RKO (cell line): ENCODE data around the gene CIB1.
"Not testable (repeated sequence)": the region's sequence is repeated elsewhere in the genome, so short reads cannot be mapped to it uniquely, and the experiment has no call there.

Experiments
- DNase-seq: peaks from one replicate; pipeline ENCODE4 v3.0.0-alpha.2; 2016; ENCODE audit warnings: low spot score

The CIB1 gene

DNA sequence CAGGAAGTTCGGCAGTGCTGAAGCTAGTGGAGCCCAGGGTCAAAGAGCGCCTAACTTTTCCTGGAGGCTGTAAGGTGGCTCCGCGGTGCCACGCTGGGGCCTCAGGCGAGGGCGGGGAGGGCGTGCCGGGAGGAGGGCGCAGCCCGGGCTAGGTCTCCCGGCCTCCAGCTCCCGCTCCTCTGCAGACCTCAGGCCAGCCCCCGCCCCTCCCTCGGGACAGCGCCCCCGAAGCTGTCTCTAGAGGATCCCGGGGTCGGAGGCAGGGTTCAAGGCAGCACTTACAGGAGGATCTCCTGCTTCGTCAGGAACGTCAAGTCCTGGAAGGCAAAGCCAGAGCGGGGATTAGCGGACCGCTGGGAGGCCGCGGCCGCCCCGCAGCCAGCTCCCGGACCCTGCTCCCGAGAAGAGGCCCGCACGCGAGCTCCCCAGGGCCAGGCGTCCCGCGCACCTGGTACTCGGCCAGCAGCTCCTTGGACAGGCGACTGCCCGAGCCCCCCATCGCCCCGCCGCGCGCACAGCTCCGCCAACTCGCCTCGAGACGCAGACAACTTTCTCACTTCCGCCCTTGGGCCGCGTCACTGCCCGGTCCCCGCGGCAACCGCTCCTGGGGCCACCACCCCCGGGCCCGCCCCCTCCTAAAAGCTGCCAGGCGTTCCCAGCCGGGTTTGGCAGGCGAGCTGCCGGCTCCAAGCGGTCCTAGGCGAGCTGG lies at the start of gene CIB1:
Gene CIB1 (minus strand): TSS at position 555 of the 709 bp plus-strand sequence. CDS start 56 bp downstream, at position 499.
- peak; percentile 97 for DNase-seq

DNA sequence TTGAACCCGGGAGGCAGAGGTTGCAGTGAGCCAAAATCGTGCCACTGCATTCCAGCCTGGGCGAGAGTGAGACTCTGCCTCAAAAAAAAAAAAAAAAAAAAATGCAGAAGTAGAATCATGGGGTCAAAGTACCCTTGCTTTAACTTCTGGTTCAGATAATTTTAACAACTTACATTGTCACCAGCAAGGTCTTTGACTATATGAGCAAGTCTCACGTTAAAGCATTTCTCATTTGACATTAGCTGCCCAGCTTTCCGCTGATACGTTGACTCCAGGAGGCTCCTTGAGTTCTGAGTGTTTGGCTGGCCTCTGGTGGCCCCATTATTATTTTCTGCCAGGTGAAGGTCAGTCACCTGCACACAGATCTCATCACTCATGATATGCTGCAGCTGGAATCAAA lies 47.9 kb upstream of the CIB1 start:
- not testable (repeated sequence) for DNase-seq

DNA sequence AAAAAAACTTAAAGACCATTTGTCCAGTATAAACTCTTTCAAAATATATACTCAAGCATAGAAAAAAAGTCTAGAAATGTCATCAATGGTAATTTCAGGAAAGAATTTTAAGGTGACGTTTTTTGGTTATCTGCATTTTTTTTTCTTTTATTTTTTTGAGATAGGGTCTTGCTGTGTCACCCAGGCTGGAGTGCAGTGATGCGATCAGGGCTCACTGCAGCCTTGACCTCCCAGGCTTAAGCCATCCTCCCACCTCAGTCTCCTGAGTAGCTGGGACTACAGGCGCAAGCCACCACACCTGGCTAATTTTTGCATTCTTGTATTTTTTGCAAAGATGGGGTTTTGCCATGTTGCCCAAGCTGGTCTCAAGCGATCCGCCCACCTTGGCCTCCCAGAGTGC lies 47.0 kb upstream of the CIB1 start:
- DNase-seq: not testable (repeated sequence)

DNA sequence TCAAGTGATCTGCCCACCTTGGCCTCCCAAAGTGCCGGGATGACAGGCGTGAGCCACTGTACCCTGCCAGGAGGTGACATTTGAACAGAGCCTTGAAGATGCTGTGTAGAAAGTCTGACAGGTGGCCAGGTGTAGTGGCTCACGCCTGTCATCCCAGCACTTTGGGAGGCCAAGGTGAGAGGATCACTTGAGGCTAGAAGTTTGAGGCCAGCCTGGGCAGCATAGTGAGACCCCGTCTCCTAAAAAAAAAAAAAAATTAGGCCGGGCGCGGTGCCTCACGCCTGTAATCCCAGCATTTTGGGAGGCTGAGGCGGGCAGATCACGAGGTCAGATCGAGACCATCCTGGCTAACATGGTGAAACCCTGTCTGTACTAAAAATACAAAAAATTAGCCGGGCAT lies 44.7 kb upstream of the CIB1 start:
- DNase-seq: not testable (repeated sequence)

DNA sequence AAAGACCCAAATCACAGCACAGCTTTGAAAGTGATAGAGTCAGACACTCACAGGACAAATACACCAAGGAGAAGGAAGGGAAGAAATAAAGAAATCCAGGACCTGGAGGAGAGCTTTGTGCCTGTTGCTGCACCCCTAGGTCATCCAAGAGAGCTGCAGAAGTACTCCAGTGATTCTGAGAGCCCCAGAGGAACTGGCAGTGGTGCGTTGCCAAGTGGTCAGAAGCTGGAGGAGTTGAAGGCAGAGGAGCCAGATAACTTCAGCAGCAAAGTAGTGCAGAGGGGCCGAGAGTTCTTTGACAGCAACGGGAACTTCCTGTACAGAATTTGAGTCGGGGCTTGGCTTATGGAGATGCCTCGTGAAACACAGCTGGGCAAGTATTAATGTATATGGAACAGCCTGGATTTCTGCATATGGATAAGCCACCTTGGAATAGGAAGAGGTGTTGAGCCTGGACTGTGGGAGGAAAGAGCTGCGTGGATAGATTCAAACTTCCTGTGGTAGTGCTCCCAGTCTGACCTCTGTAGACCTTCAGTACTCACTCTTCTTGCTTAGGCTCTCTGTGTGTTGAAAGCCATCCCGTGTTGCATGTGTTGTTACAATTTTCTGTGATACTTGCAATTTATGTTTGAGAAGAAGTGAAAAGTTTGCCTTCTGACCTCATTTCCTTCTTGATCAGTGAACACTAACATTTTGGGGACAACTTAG lies 37.9 kb upstream of the CIB1 start:
- no peak for DNase-seq

DNA sequence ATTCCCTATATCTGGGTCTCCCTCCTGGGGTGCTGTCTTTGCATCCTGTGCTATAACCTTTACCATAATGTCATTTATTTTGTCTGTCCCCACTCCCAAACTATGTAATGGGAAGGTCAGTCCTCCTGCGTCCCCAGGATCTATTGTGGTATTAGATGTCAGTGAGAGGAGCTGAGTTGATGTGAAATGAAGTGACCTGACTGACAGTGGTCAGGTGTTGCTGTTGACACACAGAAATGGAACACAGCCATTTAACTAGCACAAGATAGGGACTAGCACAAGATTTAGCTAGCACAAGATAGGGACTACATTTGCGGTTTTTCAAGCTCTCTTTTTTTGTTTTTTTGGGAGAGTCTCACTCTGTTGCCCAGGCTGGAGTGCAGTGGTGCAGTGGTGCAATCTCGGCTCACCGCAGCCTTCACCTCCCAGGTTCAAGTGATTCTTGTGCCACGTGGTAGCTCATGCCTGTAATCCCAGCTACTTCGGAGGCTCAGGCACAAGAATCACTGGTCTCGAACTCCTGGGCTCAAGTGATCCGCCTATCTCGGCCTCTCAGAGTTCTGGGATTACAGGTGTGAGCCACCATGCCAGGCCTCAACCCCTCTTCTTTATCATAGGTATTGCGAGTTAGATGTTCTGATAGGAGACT lies 36.9 kb upstream of the CIB1 start:
- no peak for DNase-seq

DNA sequence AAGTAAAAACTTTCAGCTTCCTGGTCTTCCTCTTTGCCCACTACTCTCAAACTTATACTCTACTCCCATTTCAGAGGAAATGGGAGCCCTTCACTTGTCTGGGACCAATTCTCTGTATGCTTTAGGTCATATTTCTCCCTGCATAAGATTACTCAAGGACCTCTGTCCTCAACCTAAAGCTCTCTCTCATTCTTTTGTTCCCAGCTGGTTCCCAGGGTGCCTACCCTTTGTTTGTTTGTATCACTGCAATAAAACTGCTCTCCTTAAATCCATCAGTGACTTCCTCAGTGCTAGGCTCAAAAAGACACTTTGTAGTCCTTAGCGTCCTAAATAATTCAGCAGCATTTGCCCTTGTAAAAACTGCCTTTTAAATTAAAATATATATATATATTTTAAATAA lies 34.7 kb upstream of the CIB1 start:
- DNase-seq: no peak

DNA sequence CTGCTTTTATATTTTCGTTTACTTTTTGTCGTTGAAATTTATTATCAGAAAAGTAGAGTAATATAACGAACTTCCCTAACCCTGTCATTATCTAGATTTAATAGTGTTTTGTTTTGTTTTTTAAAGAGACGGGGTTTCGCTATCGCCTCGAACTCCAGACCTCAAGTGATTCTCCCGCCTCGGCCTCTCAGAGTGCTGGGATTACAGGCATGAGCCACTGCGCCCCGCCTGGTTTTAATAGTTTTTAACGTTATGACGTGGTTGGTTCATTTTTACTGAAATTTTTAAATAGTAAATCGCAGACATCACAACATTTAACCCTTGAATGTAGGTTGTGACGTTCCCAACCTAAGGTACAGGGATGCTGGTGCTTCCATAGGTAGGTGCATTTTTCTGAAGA lies 32.7 kb upstream of the CIB1 start:
- DNase-seq: peak; percentile 67

DNA sequence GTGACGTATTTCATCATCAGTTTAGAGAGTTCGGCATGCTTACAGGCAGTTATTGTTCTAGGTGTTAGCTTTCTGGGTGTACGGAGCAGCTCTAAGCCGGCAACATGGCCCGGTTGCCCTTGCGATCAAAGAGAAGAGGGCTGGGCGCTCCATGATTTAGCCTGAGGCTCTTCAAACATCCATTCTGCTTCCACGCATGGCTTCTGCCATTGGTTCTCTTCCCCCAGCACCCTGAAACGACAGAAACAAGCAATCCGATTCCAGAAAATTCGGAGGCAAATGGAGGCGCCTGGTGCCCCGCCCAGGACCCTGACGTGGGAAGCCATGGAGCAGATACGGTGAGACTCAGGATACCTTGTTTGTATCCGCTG lies 32.3 kb upstream of the CIB1 start:
- peak; percentile 58 for DNase-seq

DNA sequence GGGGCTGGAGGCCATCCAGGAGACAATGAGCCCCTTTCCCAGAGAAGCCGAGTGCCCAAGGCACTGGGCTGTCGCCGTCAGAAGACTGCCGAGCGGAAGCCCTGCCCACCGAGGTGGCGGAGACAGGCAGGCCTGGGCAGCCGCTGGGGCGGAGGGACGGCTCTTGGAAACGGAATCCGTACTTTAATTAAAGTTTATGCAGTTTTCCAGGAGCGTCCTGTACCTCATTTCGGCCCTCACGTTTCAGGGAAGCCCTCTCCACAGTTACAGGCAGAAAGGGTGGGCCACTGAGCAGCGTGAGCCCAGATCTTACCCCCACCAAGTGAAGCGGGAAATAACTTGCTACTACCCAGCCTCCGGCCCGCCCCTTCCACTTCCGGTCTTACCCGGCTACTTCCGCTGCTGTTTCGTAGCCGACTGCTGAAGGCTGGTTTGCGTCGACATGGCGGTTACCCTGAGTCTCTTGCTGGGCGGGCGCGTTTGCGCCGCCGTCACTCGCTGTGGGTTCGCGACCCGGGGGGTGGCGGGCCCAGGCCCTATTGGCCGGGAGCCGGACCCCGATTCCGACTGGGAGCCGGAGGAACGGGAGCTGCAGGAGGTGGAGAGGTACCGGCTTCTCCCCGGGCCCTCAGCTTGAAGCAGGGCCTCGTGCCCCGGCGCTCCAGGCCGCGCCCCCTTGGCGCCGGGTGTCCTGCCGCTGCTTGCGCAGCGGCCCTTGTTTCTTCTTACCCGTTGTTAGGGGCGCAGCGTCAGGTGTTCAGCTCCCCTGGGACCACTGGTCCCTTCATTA lies 31.7 kb upstream of the CIB1 start, which contains the start of gene NGRN:
Gene NGRN (plus strand): TSS at position 402 of the 790 bp plus-strand sequence. CDS start 41 bp downstream, at position 443.
- DNase-seq: peak; percentile 93

DNA sequence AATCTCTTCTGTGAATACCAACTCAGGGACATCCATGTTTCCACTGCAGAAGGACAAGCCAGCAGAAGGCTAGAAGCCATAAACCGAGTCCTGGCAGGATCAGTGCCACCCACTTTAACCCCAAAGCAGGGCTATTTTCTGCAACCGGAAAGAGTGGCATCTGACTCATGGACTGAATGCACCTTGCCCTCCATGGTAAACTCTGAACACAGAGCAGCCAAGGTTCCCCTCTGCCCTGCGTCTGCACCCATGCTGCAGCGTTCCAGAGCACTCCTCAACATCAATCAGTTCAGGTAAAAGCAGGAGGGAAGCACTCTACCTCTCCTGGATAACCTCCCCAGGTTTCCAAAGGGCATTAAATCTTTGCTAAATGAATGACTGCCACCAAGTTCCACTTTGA lies 30.9 kb upstream of the CIB1 start:
- DNase-seq: peak; percentile 82

DNA sequence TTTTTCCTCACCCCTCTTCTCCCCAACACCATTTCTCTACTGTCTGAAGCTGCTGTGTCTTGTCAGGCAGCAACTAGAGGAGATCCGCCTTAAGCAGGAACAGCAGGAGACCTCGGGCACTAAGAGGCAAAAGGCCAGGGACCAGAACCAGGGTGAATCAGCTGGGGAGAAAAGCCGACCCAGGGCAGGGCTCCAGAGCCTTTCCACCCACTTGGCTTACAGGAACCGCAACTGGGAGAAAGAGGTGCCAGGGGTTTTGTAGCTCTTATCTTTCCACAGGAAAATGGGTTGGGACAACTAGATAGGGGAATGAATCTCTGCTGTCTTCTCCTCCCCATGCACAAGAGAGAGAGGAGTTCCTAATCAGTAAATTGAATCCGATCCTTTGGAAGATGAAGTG lies 28.7 kb upstream of the CIB1 start:
- DNase-seq: no peak

DNA sequence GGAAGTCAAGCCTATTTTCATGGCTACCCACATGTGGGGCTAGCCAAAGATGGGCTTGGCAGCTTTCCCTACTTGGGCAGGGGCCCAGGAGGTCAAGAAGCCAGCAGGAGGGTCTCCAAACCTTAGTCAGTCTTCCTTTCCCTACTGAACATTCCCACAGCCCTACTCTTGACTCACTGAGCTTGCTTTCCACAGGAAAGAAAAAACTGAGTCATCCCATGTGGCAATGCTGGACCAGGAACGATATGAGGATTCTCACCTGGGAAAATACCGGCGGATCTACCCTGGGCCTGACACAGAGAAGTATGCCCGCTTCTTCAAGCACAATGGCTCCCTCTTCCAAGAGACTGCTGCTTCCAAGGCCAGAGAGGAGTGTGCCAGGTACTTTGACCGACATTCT lies 28.1 kb upstream of the CIB1 start:
- DNase-seq: no peak

DNA sequence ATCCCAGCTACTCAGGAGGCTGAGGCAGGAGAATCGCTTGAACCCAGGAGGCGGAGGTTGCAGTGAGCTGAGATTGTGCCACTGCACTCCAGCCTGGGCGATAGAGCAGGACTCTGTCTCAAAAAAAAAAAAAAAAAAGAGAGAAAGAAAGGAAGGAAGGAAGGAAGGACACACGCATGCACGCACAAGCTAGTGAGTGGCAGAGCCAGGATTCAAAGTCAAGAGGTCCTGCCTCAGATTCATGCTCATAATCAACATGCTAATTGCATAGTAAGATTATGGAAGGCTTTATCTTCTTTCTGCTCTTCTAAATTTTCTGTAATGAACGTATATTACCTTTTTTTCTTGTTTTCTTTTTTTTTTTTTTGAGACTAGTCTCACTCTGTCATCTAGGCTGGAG lies 27.0 kb upstream of the CIB1 start:
- DNase-seq: not testable (repeated sequence)

DNA sequence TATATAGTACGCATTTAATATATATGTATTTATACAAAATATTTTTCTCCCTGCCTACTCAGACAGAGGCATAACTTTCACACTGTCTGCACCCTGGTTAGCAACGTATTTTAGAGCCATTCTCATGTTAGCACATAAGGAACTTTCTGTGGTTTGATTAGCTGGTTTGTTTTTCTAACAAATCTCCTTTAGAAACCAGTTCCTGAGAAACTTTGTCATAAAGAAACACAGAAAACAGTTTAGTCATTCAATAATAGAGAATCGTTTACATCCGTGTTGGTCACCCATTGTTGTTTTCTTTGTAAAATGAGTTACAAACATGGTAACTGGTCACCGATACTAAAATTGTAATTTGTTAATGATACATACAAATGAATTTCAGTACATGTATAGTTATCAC lies 25.8 kb upstream of the CIB1 start:
- DNase-seq: no peak

DNA sequence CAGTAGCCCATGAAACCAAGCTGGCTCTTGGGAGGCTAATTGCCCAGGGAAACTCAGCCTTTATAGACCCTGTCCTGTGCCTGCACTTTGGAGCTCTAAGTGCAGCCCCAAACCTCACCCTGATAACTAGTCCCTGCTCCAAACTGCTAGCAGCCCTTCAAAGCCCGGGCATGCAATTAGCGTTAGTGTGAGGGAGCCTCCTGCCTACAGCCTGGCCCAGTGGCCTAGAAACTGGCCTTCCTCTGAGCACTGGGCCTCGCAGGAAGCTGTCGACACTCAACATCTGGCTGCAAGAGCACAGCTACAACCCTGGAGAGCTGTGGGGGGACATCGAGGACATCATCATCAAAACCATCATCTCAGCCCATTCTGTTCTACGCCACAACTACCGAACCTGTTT lies 24.0 kb upstream of the CIB1 start:
- no peak for DNase-seq

DNA sequence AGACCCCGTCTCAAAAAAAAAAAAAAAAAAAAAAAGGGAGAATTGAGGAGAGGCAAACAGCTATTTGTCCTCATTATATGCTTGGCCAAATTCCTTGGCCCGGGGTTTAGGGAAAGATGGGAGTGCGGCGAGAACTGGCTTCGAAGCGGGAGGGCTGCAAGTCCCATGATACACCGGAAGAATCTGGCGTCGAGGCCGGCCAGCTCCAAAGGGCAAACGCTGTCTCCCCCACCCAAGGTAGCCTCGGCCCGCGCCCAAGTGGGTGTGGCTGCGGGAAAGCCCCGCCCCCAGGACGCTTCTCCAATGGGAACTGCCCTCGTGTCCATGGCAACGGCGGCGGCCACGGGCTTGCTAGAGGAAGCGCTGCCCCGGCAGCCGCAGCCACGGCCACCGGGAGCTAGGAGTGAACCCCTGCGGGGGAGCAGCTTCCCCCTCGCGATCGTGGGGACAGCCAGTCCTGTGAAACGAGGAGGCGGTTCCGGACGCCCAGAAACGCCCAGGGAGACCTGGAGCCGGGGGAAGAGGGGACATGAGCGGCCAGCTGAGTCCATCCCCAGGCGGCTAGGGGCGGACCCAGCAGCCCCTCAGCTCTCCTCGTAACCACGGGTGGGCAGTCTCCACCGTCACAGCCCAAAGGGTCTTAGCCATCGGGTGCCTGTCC lies 15.6 kb upstream of the CIB1 start, which contains the start of gene TTLL13:
Gene TTLL13 (plus strand): TSS at position 354 of the 661 bp plus-strand sequence. CDS start 1,075 bp downstream, outside the sequence.
- DNase-seq: peak; percentile 86

DNA sequence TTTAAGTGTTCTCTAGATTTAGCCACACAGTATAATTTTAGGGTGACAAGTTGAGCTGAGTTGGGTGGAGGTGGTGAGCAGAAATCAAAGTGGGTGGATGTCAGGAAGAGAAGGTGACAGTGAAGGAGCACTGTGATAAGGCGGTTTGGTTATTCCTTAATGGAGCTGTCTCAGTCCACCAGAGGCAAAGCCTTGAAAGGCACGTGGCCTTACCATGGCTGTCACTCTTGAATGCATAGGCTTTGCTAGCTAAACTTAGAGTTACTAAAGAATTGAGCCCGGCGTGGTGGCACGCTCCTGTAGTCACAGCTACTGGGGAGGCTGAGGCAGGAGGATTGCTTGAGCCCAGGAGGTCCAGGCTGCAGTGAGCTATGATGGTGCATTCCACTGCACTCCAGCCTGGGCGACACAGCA lies 15.1 kb upstream of the CIB1 start:
- DNase-seq: no peak

DNA sequence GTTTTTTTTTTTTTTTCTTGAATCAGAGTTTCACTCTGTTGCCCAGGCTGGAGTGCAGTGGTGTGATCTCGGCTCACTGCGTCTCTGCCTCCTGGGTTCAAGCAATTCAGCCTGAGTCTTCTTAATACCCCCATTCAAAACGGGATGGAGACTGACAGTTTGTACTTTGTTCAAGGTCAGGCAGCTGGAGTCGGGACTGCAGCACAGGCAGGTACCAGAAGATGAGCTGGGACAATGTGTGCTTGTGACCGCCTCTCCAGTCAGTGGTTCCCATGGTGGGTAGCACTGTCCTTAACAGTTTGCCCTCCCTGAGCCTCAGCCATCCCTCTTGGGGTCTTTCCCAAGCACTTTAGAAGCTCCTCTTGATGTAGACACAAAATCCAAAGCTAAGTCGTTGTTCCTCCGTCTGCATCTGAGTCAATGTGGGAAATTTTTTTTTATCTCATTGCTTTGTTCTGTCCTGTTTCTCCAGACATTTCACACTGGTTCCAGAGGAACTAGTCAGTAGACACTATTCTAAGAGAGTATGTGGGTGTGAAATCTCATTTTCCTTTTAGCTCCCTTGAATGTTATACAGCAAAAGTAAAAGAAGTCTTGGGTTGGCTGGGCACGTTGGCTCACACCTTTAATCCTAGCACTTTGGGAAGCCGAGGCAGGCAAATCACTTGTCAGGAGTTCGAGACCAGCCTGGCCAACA lies 10.3 kb upstream of the CIB1 start:
- DNase-seq: no peak

DNA sequence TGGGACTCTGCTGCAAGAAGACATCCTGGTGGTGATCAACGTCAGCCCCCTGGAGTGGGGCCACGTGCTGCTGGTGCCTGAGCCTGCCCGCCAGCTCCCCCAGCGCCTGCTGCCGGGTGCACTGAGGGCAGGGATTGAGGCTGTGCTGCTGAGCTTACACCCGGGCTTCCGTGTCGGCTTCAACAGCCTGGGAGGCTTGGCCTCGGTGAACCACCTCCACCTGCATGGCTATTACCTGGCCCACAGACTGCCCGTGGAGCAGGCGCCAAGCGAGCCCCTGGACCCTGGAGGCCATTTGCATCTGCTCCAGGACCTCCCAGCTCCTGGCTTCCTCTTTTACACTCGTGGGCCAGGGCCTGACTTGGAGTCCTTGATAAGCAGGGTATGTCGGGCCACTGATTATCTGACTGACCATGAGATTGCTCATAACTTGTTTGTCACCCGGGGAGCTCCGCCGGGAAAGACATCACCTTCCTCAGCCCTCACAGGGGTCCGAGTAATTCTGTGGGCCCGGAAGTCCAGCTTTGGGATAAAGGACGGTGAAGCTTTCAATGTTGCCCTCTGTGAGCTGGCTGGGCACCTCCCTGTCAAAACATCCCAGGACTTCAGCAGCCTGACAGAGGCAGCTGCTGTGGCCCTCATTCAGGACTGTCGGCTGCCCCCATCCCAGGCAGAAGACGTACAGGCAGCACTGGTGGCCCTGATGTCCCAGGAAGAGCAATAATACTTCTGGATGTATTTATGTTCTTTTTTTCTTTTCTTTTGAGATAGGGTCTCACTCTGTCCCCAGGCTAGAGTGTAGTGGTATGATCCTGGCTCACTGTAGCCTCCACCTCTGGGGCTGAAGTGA lies 7.8 kb upstream of the CIB1 start:
- no peak for DNase-seq
